H1 (cell line): ENCODE results near the gene LUM. TPM values are rescaled to one million over a fixed set of nuclear protein-coding genes. Genes with fewer than 3 reads are reported as not detected.

Source experiments
- CTCF ChIA-PET: fragments of 300-600 bp; sonication (Branson Sonifier 250); formaldehyde crosslinking; loops from one replicate; lab custom pipeline; 2021; ENCODE audit not compliant: partially characterized antibody; lab: Charles Lee
- POLR2A ChIA-PET: fragments of 300-600 bp; sonication (Branson Sonifier 250); formaldehyde crosslinking; loops from one replicate; lab custom pipeline; 2021; ENCODE audit warnings: inconsistent platforms; ENCODE audit not compliant: partially characterized antibody; lab: Charles Lee
- DNase-seq, 2 experiments: peaks; one replicate each; pipeline versions ENCODE4 v3.0.0 to v3.0.0-alpha.2; 2010 to 2022; ENCODE audit warnings: low spot score in 2 of 2, low read depth in 1 of 2, mixed read lengths in 1 of 2
- FAIRE-seq: peaks from 2 replicates; lab custom pipeline; 2011; peaks lifted over from hg19 to GRCh38; lab: Jason Lieb, UNC
- H2AFZ ChIP-seq: 2 replicates; pipeline ENCODE4 v1.8.1; 2012; ENCODE audit warnings: low read length, inconsistent platforms
- H2AK5ac ChIP-seq: 2 replicates; pipeline ENCODE4 v1.6.1; 2013; ENCODE audit warnings: low read depth, low read length
- H2BK120ac ChIP-seq: replicated peaks from 2 replicates; pipeline ENCODE3; 2013; ENCODE audit warnings: low read depth, low read length, inconsistent platforms
- H2BK12ac ChIP-seq: 2 replicates; pipeline ENCODE4 v1.6.1; 2013; ENCODE audit warnings: low read depth, low read length
- H2BK15ac ChIP-seq: 2 replicates; pipeline ENCODE4 v1.6.1; 2013; ENCODE audit warnings: low read length
- H2BK20ac ChIP-seq: 2 replicates; pipeline ENCODE4 v1.6.1; 2013; ENCODE audit warnings: low read length
- H2BK5ac ChIP-seq: 2 replicates; pipeline ENCODE4 v1.6.1; 2013; ENCODE audit warnings: low read depth, low read length
- H3K14ac ChIP-seq: 2 replicates; pipeline ENCODE4 v1.6.1; 2013; ENCODE audit warnings: inconsistent platforms; ENCODE audit not compliant: insufficient read length
- H3K18ac ChIP-seq: 2 replicates; pipeline ENCODE4 v1.6.1; 2013; ENCODE audit warnings: low read length; ENCODE audit errors: extremely low read depth
- H3K23ac ChIP-seq: 2 replicates; pipeline ENCODE4 v1.6.1; 2013; ENCODE audit warnings: inconsistent platforms; ENCODE audit not compliant: insufficient read length
- H3K23me2 ChIP-seq: 2 replicates; pipeline ENCODE4 v1.6.1; 2013; ENCODE audit warnings: low read depth, low read length
- H3K27ac ChIP-seq: 2 replicates; pipeline ENCODE4 v1.6.1; 2011; ENCODE audit warnings: low read depth, low read length, inconsistent platforms
- H3K27me3 ChIP-seq, 4 experiments: replicated peaks in 1 of 4; 1 replicate in 1 of 4; 2 replicates in 3 of 4; pipeline versions ENCODE4 v1.6.1 to v1.8.1; 2011 to 2013; ENCODE audit warnings: low read length in 3 of 4, mild to moderate bottlenecking in 3 of 4, inconsistent platforms in 2 of 4, mixed read lengths in 2 of 4, moderate library complexity in 1 of 4; ENCODE audit not compliant: control insufficient read depth in 3 of 4, insufficient read depth in 3 of 4; ENCODE audit errors: extremely low read depth in 1 of 4
- H3K36me3 ChIP-seq, 4 experiments: 2 replicates each; pipeline versions ENCODE4 v1.6.1 to v1.8.1; 2011 to 2013; ENCODE audit warnings: mild to moderate bottlenecking in 4 of 4, low read length in 3 of 4, moderate library complexity in 2 of 4, control low read depth in 1 of 4, inconsistent platforms in 1 of 4; ENCODE audit not compliant: insufficient read depth in 4 of 4, control insufficient read depth in 2 of 4
- H3K4ac ChIP-seq: replicated peaks from 2 replicates; pipeline ENCODE3; 2013; ENCODE audit warnings: low read length, low read depth, mixed read lengths, inconsistent platforms; ENCODE audit not compliant: insufficient read length
- H3K4me1 ChIP-seq, 4 experiments: replicated peaks in 1 of 4; 1 replicate in 1 of 4; 2 replicates in 3 of 4; pipeline versions ENCODE4 v1.6.1 to v1.8.1; 2011 to 2013; ENCODE audit warnings: low read length in 3 of 4, inconsistent platforms in 2 of 4, mixed read lengths in 1 of 4; ENCODE audit not compliant: insufficient read depth in 4 of 4, control insufficient read depth in 3 of 4
- H3K4me2 ChIP-seq, 2 experiments: 2 replicates each; pipeline versions ENCODE4 v1.6.1 to v1.8.1; 2011 to 2013; ENCODE audit warnings: low read depth in 2 of 2, low read length in 2 of 2, control low read depth in 1 of 2, inconsistent platforms in 1 of 2, mild to moderate bottlenecking in 1 of 2; ENCODE audit not compliant: insufficient read depth in 1 of 2
- H3K4me3 ChIP-seq, 4 experiments: fragments of 200-600, 300-600 bp in 1 of 4; sonication (generic), shearing (Covaris generic), sonication (Bioruptor Twin) in 1 of 4; 2 replicates each; pipeline versions ENCODE4 v1.5.1 to v1.8.1; 2011 to 2016; ENCODE audit warnings: low read length in 4 of 4, low read depth in 3 of 4, control low read depth in 2 of 4, inconsistent platforms in 2 of 4, mild to moderate bottlenecking in 2 of 4, mixed read lengths in 1 of 4, moderate library complexity in 1 of 4; ENCODE audit not compliant: insufficient read depth in 2 of 4; ENCODE audit errors: extremely low read depth in 1 of 4
- H3K56ac ChIP-seq: replicated peaks from 2 replicates; pipeline ENCODE3; 2013; ENCODE audit warnings: low read depth, mild to moderate bottlenecking, mixed read lengths, low read length, inconsistent platforms; ENCODE audit not compliant: insufficient read length
- H3K79me1 ChIP-seq: 2 replicates; pipeline ENCODE4 v1.6.1; 2013; ENCODE audit warnings: low read depth, low read length, control low read depth
- H3K79me2 ChIP-seq, 2 experiments: 2 replicates each; pipeline versions ENCODE4 v1.6.1 to v1.8.1; 2012 to 2013; ENCODE audit warnings: low read length in 2 of 2, mild to moderate bottlenecking in 2 of 2, inconsistent platforms in 1 of 2; ENCODE audit not compliant: insufficient read depth in 2 of 2, control insufficient read depth in 1 of 2
- H3K9ac ChIP-seq, 4 experiments: replicated peaks in 1 of 4; 1 replicate in 1 of 4; 2 replicates in 3 of 4; pipeline versions ENCODE4 v1.6.1 to v1.8.1; 2011 to 2013; ENCODE audit warnings: low read depth in 3 of 4, low read length in 3 of 4, control low read depth in 2 of 4, mild to moderate bottlenecking in 2 of 4, moderate library complexity in 2 of 4, inconsistent platforms in 1 of 4; ENCODE audit errors: extremely low read depth in 1 of 4
- H3K9me3 ChIP-seq, 2 experiments: 2 replicates each; pipeline versions ENCODE4 v1.6.1 to v1.8.1; 2012 to 2013; ENCODE audit warnings: mild to moderate bottlenecking in 2 of 2, moderate library complexity in 2 of 2, control low read depth in 1 of 2, inconsistent platforms in 1 of 2, low read depth in 1 of 2, low read length in 1 of 2, mixed read lengths in 1 of 2; ENCODE audit not compliant: insufficient read depth in 2 of 2
- H4K20me1 ChIP-seq, 2 experiments: replicated peaks in 1 of 2; 2 replicates each; pipeline versions ENCODE3 to v1.8.1; 2011 to 2013; ENCODE audit warnings: inconsistent platforms in 2 of 2, low read length in 2 of 2, mild to moderate bottlenecking in 1 of 2; ENCODE audit not compliant: insufficient read depth in 2 of 2, control insufficient read depth in 1 of 2
- H4K5ac ChIP-seq: 2 replicates; pipeline ENCODE4 v1.6.1; 2013; ENCODE audit warnings: low read length, low read depth, mixed read lengths, inconsistent platforms; ENCODE audit not compliant: insufficient read length
- H4K8ac ChIP-seq: 2 replicates; pipeline ENCODE4 v1.8.0; 2013; ENCODE audit warnings: mild to moderate bottlenecking, moderate library complexity, low read length, inconsistent platforms; ENCODE audit not compliant: insufficient read depth; ENCODE audit errors: extremely low read depth
- H4K91ac ChIP-seq: replicated peaks from 2 replicates; pipeline ENCODE3; 2013; ENCODE audit warnings: low read length, mixed read lengths, inconsistent platforms; ENCODE audit not compliant: insufficient read length
- CHD1 ChIP-seq: IDR thresholded peaks from 2 replicates; pipeline ENCODE4 v1.6.1; 2012; ENCODE audit warnings: low read depth, low read length, improper control_type of control experiment
- CTCF ChIP-seq, 3 experiments: IDR thresholded peaks; 1 replicate in 2 of 3; 2 replicates in 1 of 3; pipeline versions ENCODE4 v1.5.1 to v1.6.1; 2011; ENCODE audit warnings: low read length in 3 of 3, mild to moderate bottlenecking in 3 of 3, inconsistent platforms in 2 of 3, low read depth in 1 of 3, moderate library complexity in 1 of 3; ENCODE audit not compliant: insufficient read depth in 1 of 3; ENCODE audit errors: control extremely low read depth in 1 of 3
- E2F6 ChIP-seq: IDR thresholded peaks from 2 replicates; pipeline ENCODE4 v1.6.1; 2012; ENCODE audit warnings: inconsistent platforms
- SP4 ChIP-seq: IDR thresholded peaks from 2 replicates; pipeline ENCODE4 v1.6.1; 2012; ENCODE audit warnings: low read length, inconsistent platforms
- WGBS, 2 experiments: shearing (Covaris generic) in 1 of 2; methylation state at CpG; one replicate each; pipeline versions ENCODE4 v1.1.6 to v1.1.7; 2013 to 2015; ENCODE audit warnings: low lambda C conversion rate in 2 of 2, mixed read lengths in 2 of 2, inconsistent platforms in 1 of 2, low coverage in 1 of 2, missing lambda C conversion rate in 1 of 2; ENCODE audit not compliant: insufficient replicate concordance in 2 of 2, insufficient coverage in 1 of 2, insufficient read length in 1 of 2; ENCODE audit errors: extremely low coverage in 1 of 2, missing lambda C conversion rate in 1 of 2; 5-methylcytosine and 5-hydroxymethylcytosine counted together
- polyA plus RNA-seq, 7 experiments: library from polyadenylated mRNA; depleted of rRNA in 3 of 7; stranded (reverse) in 5 of 7; unstranded in 2 of 7; fragments of >200 nt in 5 of 7; fragments of 200-250 nt in 2 of 7; gene quantifications; 1 replicate in 5 of 7; 2 replicates in 1 of 7; 4 replicates in 1 of 7; pipeline versions ENCODE4 v1.2.1 to v1.2.3, GENCODE V29; 2011 to 2013; ENCODE audit warnings: missing spikeins in 2 of 7, mixed read lengths in 2 of 7
- total RNA-seq: library from RNA; stranded (reverse); fragmentation: NEBNext Ultra II Directional; extraction: Animal tissue kit (Norgen Biotek cat#: 25700); gene quantifications from 2 replicates; pipeline ENCODE4 v1.2.1, GENCODE V29; 2021

Gene LUM
- total and polyA plus RNA-seq, 2 of the 8 experiments (the other 6 are each of a cell fraction or from before 2014, with no cell fraction given): not detected

GRCh38 chr12:91065396-91065795, 45.9 kb downstream of the LUM start:
- Histone ChIP-seq H2AFZ (no peak overlapping the region), H2AK5ac (no peak overlapping the region), H3K27ac (no peak overlapping the region), H3K79me2 (no peaks in the 10 kb centered on the region), H2BK120ac (no peak overlapping the region), H4K20me1 (no peaks in the 10 kb centered on the region), H2BK20ac (no peak overlapping the region), H3K23me2 (no peaks in the 10 kb centered on the region), H3K14ac (no peak overlapping the region), H3K4ac (no peak overlapping the region), H3K9ac (no peak overlapping the region), H3K36me3 (no peaks in the 10 kb centered on the region), H3K4me1 (no peaks in the 10 kb centered on the region), H3K56ac (no peak overlapping the region), H3K4me3 (no peak overlapping the region), H3K79me1 (no peaks in the 10 kb centered on the region), H4K8ac (no peak overlapping the region), H3K9me3 (no peaks in the 10 kb centered on the region), H3K27me3 (no peaks in the 10 kb centered on the region), H3K4me2 (no peak overlapping the region), H2BK15ac (no peak overlapping the region), H4K91ac (no peak overlapping the region), H2BK5ac (no peak overlapping the region), H2BK12ac (no peak overlapping the region), H3K23ac (no peak overlapping the region), H3K18ac (no peak overlapping the region), H4K5ac (no peak overlapping the region)
- 91% methylated on average over 3 of the region's 3 CpGs; no CpG with 5 or more reads in 1 of the 2 experiments for WGBS, 2 experiments
- ChIA-PET CTCF (interaction anchor here (0.9 to 1.0 kb wide), 2 partner anchors 13 to 78 kb away, joined by 3 read pairs; no protein-coding TSS in a partner anchor), POLR2A (no interaction called here)
- TF ChIP-seq SP4: no peak
- TF ChIP-seq E2F6: no peak
- TF ChIP-seq CTCF (IDR thresholded peaks at IDR 0.05; ENCODE audit: control extremely low read depth in 1 of 3, insufficient read depth in 1 of 3, low read depth in 1 of 3, low read length in 3 of 3): no peak
- TF ChIP-seq CHD1: no peak
- no peak for FAIRE-seq
- no peak for DNase-seq
